Neural cell (in vitro differentiated cells): Measurements from ENCODE around the gene TRIM2. TPM values are rescaled to one million over a fixed set of nuclear protein-coding genes. Genes with fewer than 3 reads are reported as not detected.

Experiments used
- H2AFZ ChIP-seq: fragments of 200-600, 300-800 bp; sonication (generic), shearing (Covaris generic); 2 replicates; pipeline ENCODE4 v1.6.0; 2014; ENCODE audit warnings: low read depth, mild to moderate bottlenecking, antibody characterized with exemption, low read length, moderate library complexity
- H3F3A ChIP-seq: fragments of 200-600 bp; shearing (Covaris generic); 2 replicates; pipeline ENCODE4 v1.6.1; 2016; ENCODE audit warnings: mild to moderate bottlenecking, moderate library complexity, mixed read lengths, antibody characterized with exemption, low read length; ENCODE audit not compliant: insufficient read depth, poor library complexity, severe bottlenecking
- H3K27ac ChIP-seq: fragments of 200-600, 300-800 bp; sonication (generic), shearing (Covaris generic); 2 replicates; pipeline ENCODE4 v1.5.1; 2014; ENCODE audit warnings: mild to moderate bottlenecking, low read length, moderate library complexity
- H3K27me3 ChIP-seq: fragments of 300-800, 200-600 bp; sonication (generic), shearing (Covaris generic); 2 replicates; pipeline ENCODE4 v1.6.0; 2014; ENCODE audit warnings: mild to moderate bottlenecking, low read depth, low read length, moderate library complexity; ENCODE audit not compliant: insufficient read depth
- H3K36me3 ChIP-seq: fragments of 300-800, 200-600 bp; sonication (generic), shearing (Covaris generic); 2 replicates; pipeline ENCODE4 v1.5.1; 2014; ENCODE audit warnings: mild to moderate bottlenecking, antibody characterized with exemption, low read length, moderate library complexity; ENCODE audit not compliant: insufficient read depth
- H3K4me2 ChIP-seq: fragments of 300-800, 200-600 bp; sonication (generic), shearing (Covaris generic); 2 replicates; pipeline ENCODE4 v1.6.0; 2014; ENCODE audit warnings: mild to moderate bottlenecking, low read length
- H3K4me3 ChIP-seq: fragments of 300-800, 200-600 bp; sonication (generic), shearing (Covaris generic); 2 replicates; pipeline ENCODE4 v1.5.1; 2014; ENCODE audit warnings: mild to moderate bottlenecking, low read length, moderate library complexity
- H3K79me2 ChIP-seq: fragments of 200-600 bp; shearing (Covaris generic); replicated peaks from 2 replicates; pipeline ENCODE4 v1.6.0; 2014; ENCODE audit warnings: mild to moderate bottlenecking, low read length, moderate library complexity; ENCODE audit not compliant: insufficient read depth
- H3K9ac ChIP-seq: fragments of 300-800, 200-600 bp; sonication (generic), shearing (Covaris generic); 2 replicates; pipeline ENCODE4 v1.6.1; 2016; ENCODE audit warnings: mild to moderate bottlenecking, low read length, mixed read lengths
- H3K9me2 ChIP-seq: fragments of 200-600 bp; shearing (Covaris generic); 2 replicates; pipeline ENCODE4 v1.6.1; 2016; ENCODE audit warnings: mild to moderate bottlenecking, low read length, mixed read lengths; ENCODE audit not compliant: insufficient read depth
- H3K9me3 ChIP-seq: fragments of 200-600, 300-800 bp; sonication (generic), shearing (Covaris generic); 2 replicates; pipeline ENCODE4 v1.6.1; 2016; ENCODE audit warnings: mild to moderate bottlenecking, mixed run types, low read length, moderate library complexity, mixed read lengths
- H4K20me1 ChIP-seq: fragments of 200-600 bp; shearing (Covaris generic); 2 replicates; pipeline ENCODE4 v1.6.1; 2016; ENCODE audit warnings: mild to moderate bottlenecking, mixed run types; ENCODE audit not compliant: insufficient read depth
- EP300 ChIP-seq: fragments of 450-650 bp; conservative IDR thresholded peaks from 2 replicates; pipeline ENCODE4 v1.6.1; 2014; ENCODE audit warnings: antibody characterized with exemption, mild to moderate bottlenecking, moderate library complexity; ENCODE audit not compliant: poor library complexity, severe bottlenecking
- EZH2 ChIP-seq: fragments of 200-600, 300-800 bp; shearing (Covaris generic), sonication (generic); IDR thresholded peaks from 2 replicates; pipeline ENCODE4 v1.6.1; 2014; ENCODE audit warnings: antibody characterized with exemption, low read length, borderline replicate concordance, mild to moderate bottlenecking; ENCODE audit not compliant: insufficient read depth, poor library complexity, severe bottlenecking
- MXI1 ChIP-seq: fragments of 450-650 bp; conservative IDR thresholded peaks from 2 replicates; pipeline ENCODE4 v1.6.1; 2014; ENCODE audit warnings: antibody characterized with exemption, mild to moderate bottlenecking; ENCODE audit not compliant: poor library complexity, severe bottlenecking
- POLR2AphosphoS5 ChIP-seq: IDR thresholded peaks from 2 replicates; pipeline ENCODE4 v1.6.1; 2012
- RAD21 ChIP-seq: fragments of 450-650 bp; conservative IDR thresholded peaks from 2 replicates; pipeline ENCODE4 v1.6.1; 2014; ENCODE audit warnings: antibody characterized with exemption, mild to moderate bottlenecking, moderate library complexity
- SMC3 ChIP-seq: fragments of 450-650 bp; conservative IDR thresholded peaks from 2 replicates; pipeline ENCODE4 v1.6.1; 2014; ENCODE audit warnings: antibody characterized with exemption, mild to moderate bottlenecking, moderate library complexity; ENCODE audit not compliant: poor library complexity
- TAF1 ChIP-seq: IDR thresholded peaks from 2 replicates; pipeline ENCODE4 v1.6.1; 2012; ENCODE audit warnings: low read depth
- polyA plus RNA-seq: library from polyadenylated mRNA; depleted of rRNA; stranded (reverse); fragments of >200 nt; gene quantifications from 2 replicates; pipeline ENCODE4 v1.2.3, GENCODE V29; 2014
- TF ChIP-seq, protein P1 (sequence below): fragments of 450-650 bp; IDR thresholded peaks from 2 replicates; pipeline ENCODE4 v1.5.1; 2014; ENCODE audit warnings: antibody characterized with exemption, mild to moderate bottlenecking, moderate library complexity; ENCODE audit not compliant: poor library complexity, severe bottlenecking
- TF ChIP-seq, protein P2 (sequence below): IDR thresholded peaks from 2 replicates; pipeline ENCODE4 v1.6.1; 2012; ENCODE audit warnings: borderline replicate concordance

The TRIM2 gene
- polyA plus RNA-seq, 1 donor from 2014 or later = 261 TPM

DNA sequence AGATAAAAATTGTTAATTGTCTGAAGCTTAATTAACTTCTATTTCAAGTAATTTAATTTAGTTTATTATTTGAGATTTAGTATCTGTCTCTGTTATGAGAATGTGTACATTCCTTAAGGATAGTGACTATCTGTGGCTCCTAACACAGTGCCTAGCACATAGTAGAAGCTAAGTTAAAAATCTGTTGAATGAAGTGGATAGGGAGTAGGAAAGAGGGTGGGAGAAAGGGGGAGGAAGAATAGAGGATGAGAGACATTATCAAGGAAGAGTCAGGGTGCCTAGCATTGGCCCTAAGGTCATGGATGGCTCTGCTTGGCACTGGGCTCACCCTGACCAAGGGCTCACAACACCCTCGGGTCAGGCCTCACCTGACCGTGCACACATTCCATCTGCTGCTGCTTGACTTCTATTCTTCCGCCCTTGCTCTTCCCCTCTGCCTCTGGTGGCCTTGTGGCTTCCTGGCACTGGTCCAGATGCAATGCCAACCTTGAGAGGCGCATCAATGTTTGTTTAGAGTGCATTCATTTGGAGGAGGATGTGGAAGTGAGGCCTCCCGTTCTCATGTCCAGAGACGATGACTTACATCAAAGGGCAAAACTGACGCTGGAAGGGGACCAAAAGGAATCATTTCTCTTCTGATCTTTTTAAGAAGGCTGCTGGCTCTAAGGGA is 42.3 kb downstream of the TRIM2 start:
- H3K36me3 ChIP-seq = no peaks in the 10 kb centered on the region
- H3K9me2 ChIP-seq = no peaks in the 10 kb centered on the region
- H2AFZ ChIP-seq = no peak overlapping the region
- H3K9ac ChIP-seq = no peak overlapping the region
- H4K20me1 ChIP-seq = no peaks in the 10 kb centered on the region
- no peaks in the 10 kb centered on the region for H3K27me3 ChIP-seq
- H3K27ac ChIP-seq = no peak overlapping the region
- H3K9me3 ChIP-seq = no peaks in the 10 kb centered on the region
- H3K4me3 ChIP-seq = no peak overlapping the region
- no peak for TF ChIP-seq EZH2
- TF ChIP-seq, protein P1, sequence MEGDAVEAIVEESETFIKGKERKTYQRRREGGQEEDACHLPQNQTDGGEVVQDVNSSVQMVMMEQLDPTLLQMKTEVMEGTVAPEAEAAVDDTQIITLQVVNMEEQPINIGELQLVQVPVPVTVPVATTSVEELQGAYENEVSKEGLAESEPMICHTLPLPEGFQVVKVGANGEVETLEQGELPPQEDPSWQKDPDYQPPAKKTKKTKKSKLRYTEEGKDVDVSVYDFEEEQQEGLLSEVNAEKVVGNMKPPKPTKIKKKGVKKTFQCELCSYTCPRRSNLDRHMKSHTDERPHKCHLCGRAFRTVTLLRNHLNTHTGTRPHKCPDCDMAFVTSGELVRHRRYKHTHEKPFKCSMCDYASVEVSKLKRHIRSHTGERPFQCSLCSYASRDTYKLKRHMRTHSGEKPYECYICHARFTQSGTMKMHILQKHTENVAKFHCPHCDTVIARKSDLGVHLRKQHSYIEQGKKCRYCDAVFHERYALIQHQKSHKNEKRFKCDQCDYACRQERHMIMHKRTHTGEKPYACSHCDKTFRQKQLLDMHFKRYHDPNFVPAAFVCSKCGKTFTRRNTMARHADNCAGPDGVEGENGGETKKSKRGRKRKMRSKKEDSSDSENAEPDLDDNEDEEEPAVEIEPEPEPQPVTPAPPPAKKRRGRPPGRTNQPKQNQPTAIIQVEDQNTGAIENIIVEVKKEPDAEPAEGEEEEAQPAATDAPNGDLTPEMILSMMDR = no peak
- no peak for TF ChIP-seq SMC3
- TF ChIP-seq, protein P2, sequence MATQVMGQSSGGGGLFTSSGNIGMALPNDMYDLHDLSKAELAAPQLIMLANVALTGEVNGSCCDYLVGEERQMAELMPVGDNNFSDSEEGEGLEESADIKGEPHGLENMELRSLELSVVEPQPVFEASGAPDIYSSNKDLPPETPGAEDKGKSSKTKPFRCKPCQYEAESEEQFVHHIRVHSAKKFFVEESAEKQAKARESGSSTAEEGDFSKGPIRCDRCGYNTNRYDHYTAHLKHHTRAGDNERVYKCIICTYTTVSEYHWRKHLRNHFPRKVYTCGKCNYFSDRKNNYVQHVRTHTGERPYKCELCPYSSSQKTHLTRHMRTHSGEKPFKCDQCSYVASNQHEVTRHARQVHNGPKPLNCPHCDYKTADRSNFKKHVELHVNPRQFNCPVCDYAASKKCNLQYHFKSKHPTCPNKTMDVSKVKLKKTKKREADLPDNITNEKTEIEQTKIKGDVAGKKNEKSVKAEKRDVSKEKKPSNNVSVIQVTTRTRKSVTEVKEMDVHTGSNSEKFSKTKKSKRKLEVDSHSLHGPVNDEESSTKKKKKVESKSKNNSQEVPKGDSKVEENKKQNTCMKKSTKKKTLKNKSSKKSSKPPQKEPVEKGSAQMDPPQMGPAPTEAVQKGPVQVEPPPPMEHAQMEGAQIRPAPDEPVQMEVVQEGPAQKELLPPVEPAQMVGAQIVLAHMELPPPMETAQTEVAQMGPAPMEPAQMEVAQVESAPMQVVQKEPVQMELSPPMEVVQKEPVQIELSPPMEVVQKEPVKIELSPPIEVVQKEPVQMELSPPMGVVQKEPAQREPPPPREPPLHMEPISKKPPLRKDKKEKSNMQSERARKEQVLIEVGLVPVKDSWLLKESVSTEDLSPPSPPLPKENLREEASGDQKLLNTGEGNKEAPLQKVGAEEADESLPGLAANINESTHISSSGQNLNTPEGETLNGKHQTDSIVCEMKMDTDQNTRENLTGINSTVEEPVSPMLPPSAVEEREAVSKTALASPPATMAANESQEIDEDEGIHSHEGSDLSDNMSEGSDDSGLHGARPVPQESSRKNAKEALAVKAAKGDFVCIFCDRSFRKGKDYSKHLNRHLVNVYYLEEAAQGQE = no peak
- TF ChIP-seq POLR2AphosphoS5 = no peak
- no peak for TF ChIP-seq MXI1
- TF ChIP-seq TAF1 = no peak
- no peak for TF ChIP-seq RAD21
- TF ChIP-seq EP300 = no peak
- H3K4me2 ChIP-seq = no peak overlapping the region
- peaks cover 41% of the 10 kb centered on the region for H3K79me2 ChIP-seq
- H3F3A ChIP-seq = peaks cover 11% of the 10 kb centered on the region

DNA sequence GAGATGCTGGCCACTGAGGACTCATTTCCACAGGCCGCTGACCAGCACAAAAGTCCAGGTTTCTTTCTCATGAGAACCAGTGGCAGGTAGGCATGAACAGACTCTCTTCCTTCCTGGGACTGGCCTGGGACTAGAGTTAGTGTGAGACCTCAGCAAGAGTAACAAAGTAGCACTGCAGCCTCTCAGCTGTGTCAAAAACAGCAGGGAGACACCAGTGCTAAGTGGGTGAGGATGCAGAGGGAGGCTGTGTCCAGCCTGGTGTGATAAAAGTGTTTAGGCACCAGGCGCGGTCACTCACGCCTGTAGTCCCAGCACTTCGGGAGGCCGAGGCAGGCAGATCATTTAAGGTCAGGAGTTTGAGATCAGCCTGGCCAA is 42.9 kb downstream of the TRIM2 start:
- TF ChIP-seq EZH2 (no peak), RAD21 (no peak), EP300 (no peak), POLR2AphosphoS5 (no peak), TAF1 (no peak), SMC3 (no peak), MXI1 (no peak)
- TF ChIP-seq, protein P2 = no peak
- TF ChIP-seq, protein P1 = no peak
- no peaks in the 10 kb centered on the region for H3K27me3 ChIP-seq
- no peak overlapping the region for H2AFZ ChIP-seq
- H3K4me3 ChIP-seq = no peak overlapping the region
- H3K9me2 ChIP-seq = no peaks in the 10 kb centered on the region
- no peaks in the 10 kb centered on the region for H3K36me3 ChIP-seq
- H3K27ac ChIP-seq = no peak overlapping the region
- no peaks in the 10 kb centered on the region for H4K20me1 ChIP-seq
- H3K4me2 ChIP-seq = no peak overlapping the region
- no peaks in the 10 kb centered on the region for H3K9me3 ChIP-seq
- H3F3A ChIP-seq = peaks cover 11% of the 10 kb centered on the region
- no peak overlapping the region for H3K9ac ChIP-seq
- peaks cover 46% of the 10 kb centered on the region for H3K79me2 ChIP-seq
